Measurements from ENCODE around the gene FSIP1.

The FSIP1 gene

DNA sequence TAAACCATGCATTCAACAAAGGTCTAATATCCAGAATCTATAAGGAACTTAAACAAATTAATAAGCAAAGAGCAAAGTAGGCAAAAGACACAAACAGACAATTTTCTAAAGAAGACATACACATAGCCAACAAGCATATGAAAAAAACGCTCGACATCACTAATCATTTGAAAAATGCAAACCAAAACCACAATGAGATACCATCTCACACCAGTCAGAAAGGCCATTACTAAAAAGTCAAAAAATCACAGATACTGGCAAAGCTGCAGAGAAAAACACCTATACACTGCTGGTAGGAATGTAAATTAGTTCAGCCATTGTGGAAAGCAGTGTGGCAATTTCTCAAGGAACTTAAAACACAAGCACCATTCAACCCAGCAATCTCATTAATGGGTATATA lies 53.8 kb downstream of the FSIP1 start:
- Histone ChIP-seq H3K4me3 (ENCODE audit: low read depth, low read length) (no peak overlapping the region), H3K27me3 (no peaks in the 10 kb centered on the region), H3K9me3 (no peaks in the 10 kb centered on the region), H3K36me3 (no peaks in the 10 kb centered on the region), H3K4me1 (no peaks in the 10 kb centered on the region)
- no peak for DNase-seq
- TF ChIP-seq, protein P1, sequence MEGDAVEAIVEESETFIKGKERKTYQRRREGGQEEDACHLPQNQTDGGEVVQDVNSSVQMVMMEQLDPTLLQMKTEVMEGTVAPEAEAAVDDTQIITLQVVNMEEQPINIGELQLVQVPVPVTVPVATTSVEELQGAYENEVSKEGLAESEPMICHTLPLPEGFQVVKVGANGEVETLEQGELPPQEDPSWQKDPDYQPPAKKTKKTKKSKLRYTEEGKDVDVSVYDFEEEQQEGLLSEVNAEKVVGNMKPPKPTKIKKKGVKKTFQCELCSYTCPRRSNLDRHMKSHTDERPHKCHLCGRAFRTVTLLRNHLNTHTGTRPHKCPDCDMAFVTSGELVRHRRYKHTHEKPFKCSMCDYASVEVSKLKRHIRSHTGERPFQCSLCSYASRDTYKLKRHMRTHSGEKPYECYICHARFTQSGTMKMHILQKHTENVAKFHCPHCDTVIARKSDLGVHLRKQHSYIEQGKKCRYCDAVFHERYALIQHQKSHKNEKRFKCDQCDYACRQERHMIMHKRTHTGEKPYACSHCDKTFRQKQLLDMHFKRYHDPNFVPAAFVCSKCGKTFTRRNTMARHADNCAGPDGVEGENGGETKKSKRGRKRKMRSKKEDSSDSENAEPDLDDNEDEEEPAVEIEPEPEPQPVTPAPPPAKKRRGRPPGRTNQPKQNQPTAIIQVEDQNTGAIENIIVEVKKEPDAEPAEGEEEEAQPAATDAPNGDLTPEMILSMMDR (IDR thresholded peaks at IDR 0.05; ENCODE audit: low read depth, low read length): no peak

DNA sequence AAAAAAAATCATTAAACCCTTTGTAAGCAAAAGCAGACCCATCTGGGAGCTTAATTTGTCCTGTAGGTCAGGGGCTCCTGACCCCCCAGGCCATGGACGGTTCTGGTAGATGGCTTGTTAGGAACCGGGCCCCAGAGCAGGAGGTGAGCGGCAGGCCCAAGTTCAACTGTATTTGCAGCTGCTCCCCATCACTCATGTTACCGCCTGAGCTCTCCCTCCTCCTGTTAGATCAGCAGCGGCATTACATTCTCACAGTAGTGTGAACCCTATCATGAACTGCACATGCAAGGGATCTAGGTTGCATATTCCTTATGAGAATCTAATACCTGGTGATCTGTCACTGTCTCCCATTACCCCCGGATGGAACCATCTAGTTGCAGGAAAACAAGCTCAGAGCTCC lies 60.7 kb downstream of the FSIP1 start:
- H3K4me3 ChIP-seq (ENCODE audit: low read depth, low read length): no peak overlapping the region
- TF ChIP-seq, protein P1 (IDR thresholded peaks at IDR 0.05; ENCODE audit: low read depth, low read length): no peak
- no peaks in the 10 kb centered on the region for H3K27me3 ChIP-seq
- DNase-seq: no peak
- no peaks in the 10 kb centered on the region for H3K36me3 ChIP-seq
- no peaks in the 10 kb centered on the region for H3K9me3 ChIP-seq
- peaks cover 5% of the 10 kb centered on the region; the same call in 1 of the 2 replicates for H3K4me1 ChIP-seq

DNA sequence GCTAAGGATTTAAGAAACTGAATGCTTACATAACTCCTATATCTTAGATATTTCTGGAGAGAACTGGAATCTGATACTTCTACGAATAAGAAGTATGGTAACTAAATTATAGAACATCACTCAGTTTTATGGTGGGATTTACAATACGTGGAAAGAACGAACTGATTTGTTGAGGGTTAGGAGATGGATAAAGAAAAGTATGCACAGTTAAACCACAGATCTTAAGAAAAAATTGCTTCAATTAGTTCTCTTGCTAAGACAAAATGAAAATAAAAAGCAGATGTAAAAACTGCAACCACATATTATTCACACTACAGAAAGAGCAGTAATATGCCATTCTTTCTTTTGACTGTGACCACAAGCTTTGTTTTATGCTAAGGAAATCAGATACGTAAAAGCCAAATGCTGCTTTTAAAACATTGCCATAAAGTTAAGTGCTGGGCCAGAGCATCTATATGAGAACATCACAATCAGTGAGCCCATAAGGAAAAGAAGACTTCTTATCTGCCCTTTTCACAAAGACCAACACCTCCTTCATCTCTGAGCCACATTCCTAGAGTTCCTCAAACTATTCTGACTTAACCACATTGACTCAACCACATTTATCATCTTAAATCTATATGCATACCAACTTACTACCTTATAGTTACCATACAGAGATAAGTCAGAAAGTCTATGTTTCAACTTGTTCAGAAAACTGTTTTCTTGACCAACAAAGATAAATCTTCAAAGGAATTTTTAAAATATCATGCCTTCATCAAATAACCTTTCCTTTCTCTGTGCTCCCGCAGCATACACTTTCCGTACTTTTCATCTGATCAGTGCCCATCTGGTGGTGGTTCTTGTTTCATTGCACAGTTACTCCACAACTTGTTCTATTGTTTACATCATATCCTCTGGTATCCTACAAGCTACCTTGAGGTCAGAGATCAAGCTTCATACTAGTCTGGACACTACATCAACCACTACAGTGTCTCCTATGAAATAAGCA lies 61.7 kb downstream of the FSIP1 start:
- no peak for DNase-seq
- no peaks in the 10 kb centered on the region for H3K27me3 ChIP-seq
- TF ChIP-seq, protein P1 (IDR thresholded peaks at IDR 0.05; ENCODE audit: low read depth, low read length): no peak
- H3K4me1 ChIP-seq: peaks cover 5% of the 10 kb centered on the region; the same call in 1 of the 2 replicates
- H3K4me3 ChIP-seq (ENCODE audit: low read depth, low read length): no peak overlapping the region
- no peaks in the 10 kb centered on the region for H3K36me3 ChIP-seq
- H3K9me3 ChIP-seq: no peaks in the 10 kb centered on the region

DNA sequence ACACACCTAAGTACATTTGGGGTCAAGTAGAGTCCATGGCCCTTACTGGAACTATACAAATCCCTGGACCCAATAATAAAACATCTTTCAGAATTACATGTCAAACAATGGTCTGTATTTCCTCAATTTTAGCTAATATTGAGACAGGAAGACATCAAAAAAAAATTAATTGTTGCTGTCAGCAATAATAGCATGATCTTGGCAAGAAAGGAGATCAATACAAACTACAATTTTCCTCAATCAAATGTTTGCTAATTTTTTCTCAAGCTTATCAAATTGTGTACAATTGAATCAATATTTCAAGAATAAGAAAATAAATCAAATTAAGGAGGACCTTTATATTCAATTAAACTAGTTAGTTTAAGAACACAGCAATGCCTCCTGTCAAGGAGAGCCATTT lies 62.6 kb downstream of the FSIP1 start:
- no peak for DNase-seq
- TF ChIP-seq, protein P1 (IDR thresholded peaks at IDR 0.05; ENCODE audit: low read depth, low read length): no peak
- Histone ChIP-seq H3K27me3 (no peaks in the 10 kb centered on the region), H3K4me1 (peaks cover 5% of the 10 kb centered on the region; the same call in 1 of the 2 replicates), H3K36me3 (no peaks in the 10 kb centered on the region), H3K9me3 (no peaks in the 10 kb centered on the region), H3K4me3 (ENCODE audit: low read depth, low read length) (no peak overlapping the region)

DNA sequence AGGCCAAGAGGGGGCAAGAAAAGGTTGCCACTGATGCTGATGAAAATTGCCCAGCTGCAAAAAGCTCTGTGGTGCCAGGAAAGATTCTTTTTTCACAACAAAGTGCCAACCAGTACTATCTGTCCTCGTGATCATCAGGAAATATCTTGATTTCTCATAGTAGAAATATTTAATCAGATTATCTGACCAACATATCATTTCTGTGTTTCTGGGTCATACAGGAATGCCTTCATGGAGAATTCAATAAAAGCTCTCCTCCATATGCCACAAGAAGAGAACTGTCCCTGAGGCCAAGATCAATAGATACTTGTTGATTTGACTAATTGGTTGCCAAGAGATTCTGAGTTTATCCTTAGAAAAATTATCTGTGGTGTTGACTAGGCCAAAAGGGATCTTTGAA lies 63.5 kb downstream of the FSIP1 start:
- Histone ChIP-seq H3K4me3 (ENCODE audit: low read depth, low read length) (no peak overlapping the region), H3K4me1 (peaks cover 5% of the 10 kb centered on the region; the same call in 1 of the 2 replicates), H3K9me3 (no peaks in the 10 kb centered on the region), H3K36me3 (no peaks in the 10 kb centered on the region), H3K27me3 (no peaks in the 10 kb centered on the region)
- TF ChIP-seq, protein P1 (IDR thresholded peaks at IDR 0.05; ENCODE audit: low read depth, low read length): no peak
- DNase-seq: no peak

DNA sequence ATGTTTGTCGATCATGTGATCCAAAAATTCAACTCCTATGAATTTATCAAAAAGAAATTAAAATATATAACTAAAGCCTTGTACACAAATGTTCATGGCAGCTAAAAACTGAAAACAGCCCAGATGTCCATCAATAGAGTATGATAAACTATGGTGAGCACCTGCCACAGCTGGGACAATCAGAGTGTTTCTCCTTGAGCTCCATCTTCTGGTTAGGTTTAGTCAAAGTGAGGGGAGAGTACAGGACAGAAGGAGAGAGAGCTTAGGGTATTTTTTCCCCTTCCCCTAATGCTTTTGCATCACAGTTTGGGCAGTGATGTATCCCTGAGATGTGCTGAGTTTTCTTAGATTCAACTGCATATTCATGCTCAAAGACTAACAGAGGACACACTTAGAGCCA lies 65.5 kb downstream of the FSIP1 start:
- Histone ChIP-seq H3K4me3 (ENCODE audit: low read depth, low read length) (no peak overlapping the region), H3K36me3 (no peaks in the 10 kb centered on the region), H3K9me3 (no peaks in the 10 kb centered on the region), H3K27me3 (no peaks in the 10 kb centered on the region), H3K4me1 (peaks cover 5% of the 10 kb centered on the region; the same call in 1 of the 2 replicates)
- no peak for DNase-seq
- TF ChIP-seq, protein P1 (IDR thresholded peaks at IDR 0.05; ENCODE audit: low read depth, low read length): no peak
